GF-D8 (cell line): ENCODE measurements around the gene C8A.
A peak's percentile ranks its signal among the peaks of the same experiment; 100 is the strongest.

Experiments
- DNase-seq: peaks from one replicate; lab custom pipeline; 2025; lab: John Stamatoyannopoulos, UW

C8A gene

DNA sequence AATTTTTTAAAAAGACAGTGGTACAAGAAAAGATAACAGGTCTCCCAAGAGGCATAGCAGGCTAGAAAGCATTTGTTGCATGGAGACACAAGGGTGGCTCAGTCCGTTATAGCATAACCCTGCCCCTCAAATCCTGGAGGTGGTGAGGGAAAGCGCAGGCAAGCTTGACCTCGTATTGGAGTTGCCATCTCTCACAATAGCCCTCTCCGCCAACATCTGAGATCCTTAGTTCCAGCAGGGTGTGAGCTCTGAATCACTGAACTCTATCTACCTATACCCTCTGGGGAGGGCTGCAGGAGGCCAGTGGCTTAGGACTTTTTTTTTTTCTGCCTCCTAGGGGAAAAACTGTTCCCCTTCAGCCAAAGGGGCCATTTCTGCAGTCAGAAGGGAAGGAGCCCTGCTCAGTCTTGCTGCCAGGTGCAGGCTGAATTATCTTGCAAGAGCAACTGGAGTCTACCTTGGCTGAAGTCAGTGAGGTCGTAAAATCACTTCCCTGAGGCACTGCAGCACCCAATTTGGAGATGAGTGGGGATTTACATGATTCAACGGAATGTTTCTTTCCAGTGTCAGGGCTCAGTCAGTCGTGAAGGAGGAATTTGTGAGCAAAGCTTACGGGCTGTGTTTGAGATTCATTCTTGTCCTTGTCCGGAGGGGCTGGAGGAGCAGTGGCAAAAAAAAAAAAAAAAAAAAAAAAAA, 17.2 kb upstream of the C8A start:
- DNase-seq, result no peak

DNA sequence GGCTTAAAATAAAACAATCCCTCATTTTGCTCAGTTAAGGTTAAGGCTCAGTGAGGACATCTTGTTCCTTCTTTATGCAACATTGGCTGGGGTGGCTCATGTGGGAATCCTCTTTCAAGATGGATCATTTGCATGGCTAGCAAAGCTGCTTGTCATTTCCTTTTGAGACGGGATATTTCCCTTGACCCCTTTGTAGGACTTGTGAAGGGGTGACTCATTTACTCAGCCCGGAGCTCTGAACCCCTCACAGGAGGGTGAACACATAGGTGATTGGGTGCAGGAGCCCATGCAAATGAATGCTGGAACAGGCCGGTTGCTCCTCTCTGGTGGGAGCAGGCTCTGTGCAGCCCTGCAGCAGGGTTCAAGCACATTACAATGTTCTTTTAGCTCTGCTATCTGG, 15.8 kb upstream of the C8A start:
- no peak for DNase-seq

DNA sequence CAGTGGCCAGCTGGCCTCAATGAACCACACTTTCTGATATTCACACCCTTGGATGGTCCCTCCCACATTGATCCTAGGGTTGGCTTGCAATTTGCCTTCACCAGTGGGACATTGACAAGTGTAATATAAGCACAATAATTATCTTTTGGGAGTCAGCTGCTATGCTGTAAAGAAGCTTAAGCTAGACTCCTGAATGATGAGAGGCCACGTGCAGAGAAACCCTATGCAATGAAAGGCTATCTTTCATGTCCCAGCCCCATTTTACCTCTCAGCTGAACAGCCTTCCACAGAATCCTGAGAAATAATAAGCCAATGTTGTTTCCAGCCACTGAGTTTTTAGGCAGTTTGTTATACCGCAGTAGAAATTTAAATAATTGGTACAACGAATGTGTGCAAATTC, 11.1 kb upstream of the C8A start:
- DNase-seq, result no peak

DNA sequence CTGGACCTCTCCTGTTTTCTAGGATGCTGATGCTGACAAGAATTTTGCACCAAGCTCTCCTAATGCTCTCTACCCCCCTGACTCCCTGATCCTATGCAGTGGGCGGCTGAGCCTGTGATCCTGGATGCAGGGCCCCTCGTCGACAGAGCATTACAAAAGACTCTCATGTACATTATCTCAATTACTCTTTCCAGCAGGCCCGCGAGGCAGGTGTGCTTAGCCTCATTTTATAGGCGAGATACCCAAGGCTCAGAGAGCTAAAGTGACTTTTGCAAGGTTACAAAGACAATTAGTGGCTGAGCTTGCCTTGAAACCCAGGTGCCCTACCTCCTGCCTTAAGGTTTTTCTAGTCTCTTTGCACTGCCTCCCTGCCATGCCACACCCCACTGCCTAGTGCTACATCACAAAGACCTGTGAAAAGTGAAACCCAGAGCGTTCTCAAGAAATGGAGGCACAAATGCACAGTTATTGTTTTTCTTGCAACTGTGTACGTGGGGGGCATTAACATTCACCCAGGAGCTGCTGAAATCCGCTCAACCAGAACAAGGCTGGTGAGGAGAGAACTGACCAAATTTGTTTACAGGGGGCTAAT, 10.0 kb upstream of the C8A start:
- no peak for DNase-seq

DNA sequence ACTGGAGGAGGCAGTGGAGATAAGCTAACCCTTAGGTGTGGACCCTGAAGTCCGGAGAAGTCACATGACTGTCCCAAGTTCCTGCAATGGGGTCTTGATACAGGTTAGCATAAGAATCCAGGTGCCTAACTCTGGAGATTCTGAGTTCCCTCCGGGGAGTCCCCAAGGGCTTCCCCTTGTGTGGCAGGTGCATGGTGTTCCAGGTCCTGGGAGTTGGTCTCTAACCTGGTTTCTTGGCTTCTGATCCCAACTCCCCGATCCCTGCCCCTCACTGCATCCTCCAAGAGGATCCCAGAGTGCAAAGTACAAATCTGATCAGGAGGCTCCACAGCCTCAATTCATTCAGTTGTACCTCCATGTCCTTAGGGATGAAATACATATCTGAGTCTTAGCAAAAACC, 9.3 kb upstream of the C8A start:
- no peak for DNase-seq

DNA sequence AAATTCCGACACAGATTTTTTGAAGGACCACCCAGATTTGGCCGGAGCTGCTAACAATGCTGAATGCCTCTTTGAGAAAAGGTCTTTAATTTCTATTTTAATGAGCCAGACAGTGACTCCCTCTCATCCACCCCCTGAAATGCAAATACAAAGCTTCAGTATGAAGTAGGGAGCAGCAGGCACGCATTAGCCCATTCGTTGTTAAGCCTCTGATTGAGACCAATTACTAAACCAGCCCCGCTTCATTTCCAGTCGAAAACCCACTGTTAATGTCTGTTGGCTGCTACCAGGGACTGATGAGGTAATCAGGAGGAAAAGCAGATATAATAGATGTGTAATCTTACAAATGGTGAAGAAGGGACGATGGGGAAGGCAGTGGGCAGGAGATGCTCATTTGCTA, 4.8 kb upstream of the C8A start:
- DNase-seq, result no peak

DNA sequence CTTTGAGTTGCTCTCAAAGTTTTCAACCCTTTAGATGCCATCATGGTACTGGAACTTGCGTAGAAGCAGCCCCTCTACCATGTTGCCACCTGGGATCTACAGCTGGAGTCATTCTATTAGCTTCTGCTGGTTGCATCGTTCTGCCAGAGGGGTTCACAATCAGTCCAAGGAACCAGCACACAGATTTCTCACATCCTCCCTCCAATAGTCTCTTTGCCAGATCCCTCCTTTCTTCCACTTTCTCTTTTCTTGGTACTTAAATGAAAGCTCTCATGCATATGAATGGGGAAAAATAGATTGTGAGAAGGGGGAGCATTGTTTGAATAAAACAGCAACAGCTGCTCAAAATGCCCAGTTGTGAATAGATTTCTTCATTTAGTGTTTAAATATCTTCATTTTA, 4.2 kb upstream of the C8A start:
- DNase-seq, result no peak

DNA sequence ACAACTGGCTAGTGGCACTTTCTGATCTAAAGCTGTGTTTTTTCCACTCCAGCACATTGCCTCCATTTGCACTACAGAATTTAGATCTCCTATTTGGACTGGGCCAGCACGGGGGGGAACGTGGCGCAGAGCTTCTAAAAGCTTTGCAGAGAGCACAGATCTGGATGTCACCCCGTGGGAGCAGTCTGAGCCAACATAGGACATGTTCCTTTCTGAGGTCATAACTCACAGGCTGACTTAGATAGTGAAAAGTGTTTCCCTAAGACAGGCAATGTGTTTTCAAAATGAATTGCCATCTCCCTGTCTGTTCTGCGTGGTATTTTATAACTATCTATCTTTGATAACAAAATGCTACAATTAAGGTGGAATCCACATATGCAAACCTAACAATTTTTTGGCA, 3.7 kb upstream of the C8A start:
- no peak for DNase-seq

DNA sequence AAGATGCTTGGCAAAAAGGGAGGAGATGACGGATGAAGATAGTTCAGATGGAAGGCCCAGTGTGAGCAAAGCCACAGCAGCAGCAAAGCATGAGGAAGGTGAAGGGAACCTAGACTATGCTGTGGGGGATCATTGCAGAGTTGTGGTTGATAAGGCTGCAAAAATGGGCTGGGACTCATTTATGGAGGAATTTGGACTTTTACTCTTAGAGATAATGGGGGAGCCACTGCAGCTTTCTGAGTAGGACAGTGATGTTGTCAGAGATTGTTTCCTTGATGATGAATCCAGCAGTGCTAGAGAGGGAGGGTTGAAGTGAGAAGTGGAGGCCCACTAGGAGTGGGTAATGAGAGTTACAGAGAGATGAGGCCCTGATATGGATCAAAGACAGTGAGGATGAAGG, 2.1 kb upstream of the C8A start:
- no peak for DNase-seq

DNA sequence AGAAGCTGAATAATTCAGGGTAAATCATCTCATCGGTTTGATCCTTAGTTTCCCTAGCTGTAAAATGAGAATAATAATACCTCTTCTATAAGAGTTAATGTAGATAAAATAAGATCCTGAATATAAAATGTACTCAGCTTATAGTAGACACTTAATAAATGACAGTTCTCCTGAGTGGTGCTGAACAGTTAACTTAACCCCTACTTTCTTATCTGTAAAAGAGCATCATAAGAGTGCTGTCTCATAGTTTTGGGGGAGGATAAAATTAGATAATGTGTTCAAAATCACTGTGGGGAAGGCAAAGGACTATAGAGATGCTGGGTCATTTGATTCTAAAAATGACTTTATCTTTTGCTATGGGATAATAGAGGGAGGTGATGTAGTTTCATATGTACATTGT, 593 bp downstream of the C8A start:
- DNase-seq, result no peak

DNA sequence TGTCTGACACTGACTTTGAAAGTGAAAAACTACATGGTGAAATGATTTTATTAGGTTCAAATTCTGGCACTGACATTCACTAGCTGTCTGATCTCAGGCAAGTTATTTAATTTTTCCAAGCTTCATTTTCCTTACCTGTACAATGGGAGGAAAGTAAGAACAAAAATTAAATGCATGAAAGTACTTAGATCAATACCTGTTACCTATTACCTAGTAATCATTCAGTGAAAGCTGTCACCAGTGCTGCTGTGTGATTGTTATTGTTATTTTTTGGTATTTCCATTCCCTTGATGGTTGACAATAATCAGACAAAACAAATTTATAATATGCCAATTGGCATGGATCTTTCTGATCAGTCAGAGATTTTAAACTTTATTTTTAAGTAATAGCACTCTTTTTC, 1.6 kb downstream of the C8A start:
- no peak for DNase-seq

DNA sequence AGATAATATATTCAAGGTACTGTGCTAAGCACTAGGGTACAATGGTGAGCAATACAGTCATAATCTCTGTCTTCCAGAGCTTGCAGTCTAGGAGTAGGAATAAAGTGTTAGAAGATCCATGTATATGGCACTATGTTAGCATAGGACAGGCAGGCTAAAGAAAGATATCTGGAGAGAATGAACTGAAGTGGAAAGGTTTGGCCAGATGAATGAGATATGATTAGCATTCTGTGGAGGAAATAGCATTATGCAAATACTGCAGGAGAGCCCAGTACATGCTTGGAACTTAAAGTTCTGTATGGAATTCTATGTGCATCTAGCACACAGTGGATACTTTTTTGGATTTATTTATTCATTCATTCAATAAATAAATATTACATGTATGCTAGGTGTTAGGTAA, 4.7 kb downstream of the C8A start:
- DNase-seq, result no peak

DNA sequence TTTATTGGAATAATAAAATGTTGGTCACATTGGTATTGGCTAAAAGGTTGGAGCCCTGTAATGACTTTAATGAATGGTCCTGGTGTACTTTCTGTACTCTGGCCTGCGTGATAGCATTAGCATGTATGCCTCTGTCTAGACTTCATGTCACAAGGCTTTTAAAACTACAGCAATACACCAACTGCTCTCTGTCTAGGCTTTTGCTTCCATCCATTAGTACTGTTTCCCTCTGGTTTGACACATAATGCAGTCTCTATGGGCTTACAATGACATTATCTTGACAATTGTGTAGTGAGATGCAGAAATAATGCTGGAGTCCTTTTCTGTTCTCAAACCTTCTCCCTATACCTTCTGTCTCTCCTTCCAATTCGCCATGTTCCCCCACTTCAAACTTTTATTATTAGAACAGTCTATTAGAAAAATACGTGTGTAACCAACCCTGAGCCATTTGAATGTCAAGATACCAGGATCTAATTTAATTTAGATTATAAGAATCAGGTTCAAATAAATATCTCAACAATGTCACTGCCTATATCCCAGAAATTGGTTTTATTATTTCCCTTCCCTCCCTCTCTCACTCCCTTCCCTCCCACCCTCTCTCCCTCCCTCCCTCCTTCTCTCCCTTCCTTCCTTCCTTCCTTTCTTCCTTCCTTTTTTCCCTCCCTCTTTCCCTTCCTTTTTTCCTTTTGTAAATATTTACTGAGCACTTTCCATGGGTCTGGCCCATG, 8.8 kb downstream of the C8A start:
- DNase-seq, result no peak

DNA sequence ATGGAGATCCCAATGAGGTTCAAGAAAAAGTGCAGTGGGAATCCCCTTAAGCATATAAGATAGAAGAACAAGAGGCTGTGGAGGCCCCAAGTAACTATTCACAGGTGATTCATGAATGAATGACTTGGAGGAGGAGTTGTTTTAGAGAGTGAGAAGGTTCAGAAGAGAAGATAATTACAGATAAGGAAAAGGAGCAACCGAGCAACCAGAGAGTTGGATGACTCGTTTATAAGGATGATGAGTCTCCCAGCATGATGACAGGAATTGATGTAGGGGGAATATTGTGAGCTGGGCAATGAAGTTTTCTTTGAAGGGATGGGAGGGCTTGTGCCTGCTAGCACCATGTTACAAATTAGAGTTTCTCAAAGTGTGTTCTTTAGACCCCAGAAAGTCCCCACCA, 9.8 kb downstream of the C8A start:
- DNase-seq, result no peak

DNA sequence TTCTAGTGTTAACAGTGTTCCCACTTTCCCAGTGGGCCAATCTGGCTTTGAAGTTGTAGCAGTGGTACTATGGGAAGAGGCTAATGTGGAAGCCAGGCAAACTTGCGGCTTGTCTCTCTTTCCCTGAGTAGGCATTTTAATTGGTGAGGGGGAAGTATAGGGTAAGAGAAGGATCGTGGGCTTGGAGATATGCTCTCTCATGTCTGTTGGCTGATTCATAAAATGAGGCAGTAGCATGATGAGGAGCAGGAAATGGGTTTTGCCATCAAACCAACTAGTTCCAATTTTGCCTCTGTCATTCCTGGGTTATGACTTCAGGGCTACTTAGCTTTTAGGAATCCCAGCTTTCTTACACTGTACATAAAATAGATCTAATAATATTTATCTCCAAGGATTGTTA, 12.1 kb downstream of the C8A start:
- no peak for DNase-seq

DNA sequence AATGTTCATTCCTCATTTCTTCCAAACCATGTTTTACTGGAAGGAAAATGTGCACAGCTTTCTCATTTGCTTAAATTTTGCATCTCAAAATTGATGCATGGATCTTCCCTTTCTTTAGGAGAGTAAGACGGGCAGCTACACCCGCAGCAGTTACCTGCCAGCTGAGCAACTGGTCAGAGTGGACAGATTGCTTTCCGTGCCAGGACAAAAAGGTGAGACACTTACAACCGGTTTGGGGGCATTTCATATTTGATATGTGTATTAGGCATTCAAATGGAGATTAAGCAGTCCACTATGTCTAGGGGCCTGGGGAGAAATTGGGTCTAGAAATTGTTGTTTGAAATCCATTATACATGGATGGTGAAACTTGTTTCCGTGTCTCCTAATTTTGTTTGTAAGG, 12.9 kb downstream of the C8A start:
- no peak for DNase-seq

DNA sequence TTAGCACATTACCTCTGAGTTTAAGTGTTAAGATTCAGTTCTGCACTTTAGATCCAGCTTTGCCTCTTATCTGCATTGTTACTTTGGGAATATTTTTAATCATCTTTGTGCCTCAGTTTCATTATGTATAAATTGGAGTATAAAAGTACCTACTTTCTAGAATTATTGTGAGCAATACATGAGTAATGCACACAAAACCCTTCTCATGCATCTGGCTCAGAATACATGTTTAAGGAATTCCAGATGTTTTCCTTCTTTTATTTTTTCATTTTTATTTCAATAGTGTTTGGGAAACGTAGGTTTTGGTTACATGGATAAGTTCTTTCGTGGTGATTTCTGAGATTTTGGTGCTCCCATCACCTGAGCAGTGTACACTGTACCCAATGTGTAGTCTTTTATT, 14.2 kb downstream of the C8A start:
- no peak for DNase-seq

DNA sequence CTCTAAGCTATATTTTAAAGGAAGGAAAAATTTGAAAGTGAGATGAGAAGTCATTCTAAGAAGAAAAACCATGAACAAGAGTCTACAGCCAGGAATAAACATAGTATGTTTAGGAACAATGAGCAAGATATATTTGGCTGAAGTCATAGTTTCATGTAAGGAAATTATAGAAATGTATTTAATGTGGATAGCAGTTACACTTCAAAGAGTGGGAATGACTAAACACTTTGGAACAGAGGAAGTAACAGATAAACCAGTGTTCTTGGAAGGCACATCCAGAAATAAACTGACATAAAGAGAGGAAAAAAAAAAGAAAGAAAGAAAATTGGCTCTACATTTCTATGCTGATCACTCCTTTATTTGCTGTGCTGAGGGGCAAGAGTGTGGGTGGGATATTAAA, 18.0 kb downstream of the C8A start:
- no peak for DNase-seq

DNA sequence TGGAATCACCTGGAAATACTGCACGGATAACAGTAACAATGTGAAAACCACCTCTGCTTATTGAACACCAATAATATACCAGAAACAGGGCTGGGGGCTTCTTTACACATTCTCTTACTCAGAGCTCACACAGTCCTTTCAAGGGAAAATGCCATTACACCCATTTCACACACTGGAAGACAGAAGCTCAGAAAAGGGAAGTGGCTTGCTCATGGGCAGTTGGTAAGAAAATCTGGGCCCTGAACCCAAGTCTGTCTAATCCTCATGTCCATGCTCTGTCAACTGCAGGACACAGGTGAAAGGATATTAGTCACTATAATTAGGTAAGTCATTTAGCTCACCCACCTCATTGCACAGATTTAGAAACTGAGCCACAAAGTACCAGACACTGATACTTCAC, 18.6 kb downstream of the C8A start:
- no peak for DNase-seq

DNA sequence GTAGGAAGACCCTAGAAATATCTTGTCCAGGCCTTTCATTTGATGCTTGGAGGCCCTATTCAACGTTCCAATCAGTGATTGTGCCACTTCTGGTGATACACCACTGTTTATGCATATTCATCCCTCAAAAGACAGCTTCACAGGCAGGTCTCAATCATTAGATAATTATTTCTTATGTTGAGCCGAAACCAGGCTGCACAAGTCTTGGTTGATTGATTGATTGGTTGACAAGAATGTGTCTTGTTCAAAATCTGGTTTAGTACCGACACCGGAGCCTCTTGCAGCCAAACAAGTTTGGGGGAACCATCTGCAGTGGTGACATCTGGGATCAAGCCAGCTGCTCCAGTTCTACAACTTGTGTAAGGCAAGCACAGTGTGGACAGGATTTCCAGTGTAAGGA, 20.1 kb downstream of the C8A start:
- no peak for DNase-seq

DNA sequence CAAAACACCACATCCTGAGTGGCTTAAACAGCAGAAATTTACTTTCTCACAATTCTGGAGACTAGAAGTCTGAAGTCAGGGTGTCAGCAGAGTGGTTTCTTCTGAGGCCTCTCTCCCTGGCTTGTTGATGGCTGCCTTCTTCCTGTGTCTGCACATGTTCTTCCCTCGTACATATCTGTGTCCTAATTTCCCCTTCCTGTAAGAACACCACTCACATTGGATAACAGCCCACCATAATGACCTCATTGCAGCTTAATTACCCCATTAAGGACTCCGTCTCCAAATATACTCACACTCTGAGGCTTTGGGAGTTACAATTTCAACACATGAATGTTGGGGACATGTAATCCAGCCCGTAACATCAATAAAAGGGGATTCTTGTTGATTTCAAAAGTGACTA, 23.4 kb downstream of the C8A start:
- DNase-seq, result peak; percentile 35

DNA sequence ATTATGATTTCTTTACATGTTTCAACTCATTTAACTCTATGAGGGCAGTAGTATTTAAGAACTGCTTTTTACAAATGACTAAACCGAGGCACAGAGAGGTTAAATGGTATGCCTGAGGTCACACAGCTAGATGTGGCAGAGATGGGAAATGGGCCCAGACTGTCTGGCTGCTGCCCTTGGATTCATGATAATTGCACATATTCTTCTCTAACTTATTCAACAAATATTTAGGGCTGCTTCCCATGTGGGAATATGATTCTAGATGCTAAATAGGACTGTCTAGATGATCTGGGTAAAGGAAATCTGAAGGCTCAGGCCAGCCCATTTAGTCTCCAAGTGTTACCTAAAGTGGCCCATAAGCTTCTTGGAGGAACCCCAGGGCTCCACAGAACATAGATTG, 26.2 kb downstream of the C8A start:
- DNase-seq, result no peak

DNA sequence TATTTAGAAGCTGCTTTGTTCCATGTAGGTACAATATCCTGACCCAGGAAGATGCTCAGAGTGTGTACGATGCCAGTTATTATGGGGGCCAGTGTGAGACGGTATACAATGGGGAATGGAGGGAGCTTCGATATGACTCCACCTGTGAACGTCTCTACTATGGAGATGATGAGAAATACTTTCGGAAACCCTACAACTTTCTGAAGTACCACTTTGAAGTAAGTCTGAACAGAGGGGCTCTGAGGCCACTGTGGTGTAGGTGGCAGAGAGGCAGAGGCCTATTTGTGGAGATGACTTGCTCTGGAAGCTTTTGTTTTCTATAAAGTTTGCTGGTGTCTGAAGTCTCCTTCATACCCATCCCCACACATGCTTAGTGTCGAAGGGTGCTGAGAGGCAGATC, 26.8 kb downstream of the C8A start:
- DNase-seq, result no peak

DNA sequence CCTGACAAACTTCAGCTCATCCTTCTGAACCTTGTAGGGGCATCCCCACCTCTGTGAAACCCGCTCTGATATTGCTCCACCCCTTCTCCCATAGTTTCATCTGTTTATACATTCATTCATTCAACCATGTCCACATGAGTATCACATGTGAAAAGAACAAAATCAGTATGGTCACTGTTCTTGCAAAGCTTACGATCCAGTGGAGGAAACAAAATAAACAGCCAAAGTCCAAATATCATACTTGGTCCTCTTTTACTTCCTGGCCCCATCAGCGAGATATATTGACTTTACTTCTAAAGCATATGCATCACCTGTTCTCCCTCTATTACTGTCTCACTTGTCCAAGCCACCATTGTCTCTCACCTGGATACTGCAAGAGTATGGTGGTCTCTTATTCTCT, 35.6 kb downstream of the C8A start:
- no peak for DNase-seq
